HG03060 (cell line): ENCODE measurements around the gene CHMP5.

Experiments
- ATAC-seq: cut with Tn5 transposase; IDR thresholded peaks from one replicate; pipeline ENCODE4 v1.9.1; 2021; ENCODE audit warnings: low read depth, moderate number of reproducible peaks; ENCODE audit not compliant: unreplicated experiment

The CHMP5 gene

GRCh38 chr9:33264473-33265177 is at the start of gene CHMP5, which contains the start of gene BAG1:
Gene CHMP5, plus strand, starts transcription at chr9:33265049. Its CDS starts 30 bp downstream, at chr9:33265079.
Gene BAG1, minus strand, starts transcription at chr9:33264708.
- ATAC-seq, result peak; percentile 88

GRCh38 chr9:33220681-33221567 is 43.9 kb upstream of the CHMP5 start:
- no peak for ATAC-seq

GRCh38 chr9:33221568-33221884 is 43.3 kb upstream of the CHMP5 start:
- no peak for ATAC-seq

GRCh38 chr9:33222031-33222430 is 42.8 kb upstream of the CHMP5 start:
- ATAC-seq, result no peak

GRCh38 chr9:33223696-33224095 is 41.2 kb upstream of the CHMP5 start:
- no peak for ATAC-seq

GRCh38 chr9:33225319-33226147 is 39.3 kb upstream of the CHMP5 start:
- ATAC-seq, result no peak

GRCh38 chr9:33227008-33227398 is 37.8 kb upstream of the CHMP5 start:
- ATAC-seq, result no peak

GRCh38 chr9:33227741-33228140 is 37.1 kb upstream of the CHMP5 start:
- ATAC-seq, result no peak

GRCh38 chr9:33228606-33229005 is 36.2 kb upstream of the CHMP5 start:
- no peak for ATAC-seq

- no peak for ATAC-seq
Observed at GRCh38 chr9:33229359-33230114, 35.3 kb upstream of the CHMP5 start.

GRCh38 chr9:33230756-33231622 is 33.9 kb upstream of the CHMP5 start:
- no peak for ATAC-seq

- ATAC-seq, result no peak
Observed at GRCh38 chr9:33231623-33231942, 33.3 kb upstream of the CHMP5 start.

GRCh38 chr9:33232815-33233214 is 32.0 kb upstream of the CHMP5 start:
- no peak for ATAC-seq

GRCh38 chr9:33233626-33234342 is 31.1 kb upstream of the CHMP5 start:
- no peak for ATAC-seq

GRCh38 chr9:33234511-33235467 is 30.1 kb upstream of the CHMP5 start:
- ATAC-seq, result no peak

GRCh38 chr9:33236571-33236970 is 28.3 kb upstream of the CHMP5 start:
- ATAC-seq, result no peak

GRCh38 chr9:33239921-33240320 is 24.9 kb upstream of the CHMP5 start, which contains the start of gene SPINK4:
Gene SPINK4, plus strand, starts transcription at chr9:33240167. Its CDS starts 42 bp downstream, at chr9:33240209.
- ATAC-seq, result no peak

- no peak for ATAC-seq
Observed at GRCh38 chr9:33241298-33241697, 23.6 kb upstream of the CHMP5 start.
